GM12878 (cell line): Measurements from ENCODE around the gene SUOX. TPM values are rescaled to one million over a fixed set of nuclear protein-coding genes. Genes with fewer than 3 reads are reported as not detected.

Experiments used
- ATAC-seq: fragments of 200-7000 bp; cut with Tn5 transposase; 3 replicates; pipeline ENCODE4 v1.9.1; 2020; ENCODE audit warnings: mild to moderate bottlenecking, moderate library complexity
- BruUV-seq: library from RNA; stranded (reverse); fragments of 400-500 nt; replicated peaks from 2 replicates; lab custom pipeline; 2021; lab: Mats Ljungman, UMichigan
- CTCF ChIA-PET: fragments of 300-600 bp; sonication (Branson Sonifier 250); formaldehyde crosslinking; extraction: SDS; loops from one replicate; lab custom pipeline; 2021; ENCODE audit warnings: inconsistent platforms; lab: Yijun Ruan, JAX
- POLR2A ChIA-PET: fragments of 350-600 bp; formaldehyde crosslinking; extraction: SDS; loops from one replicate; lab custom pipeline; 2021; ENCODE audit warnings: inconsistent platforms; lab: Charles Lee
- RAD21 ChIA-PET: fragments of 300-600 bp; sonication (Branson Sonifier 250); formaldehyde crosslinking; loops from one replicate; lab custom pipeline; 2023; ENCODE audit warnings: antibody characterized with exemption; ENCODE audit not compliant: unreplicated experiment; lab: Charles Lee
- SMC1A ChIA-PET: fragments of 300-600 bp; sonication (Branson Sonifier 250); formaldehyde crosslinking; loops from one replicate; lab custom pipeline; 2023; ENCODE audit not compliant: unreplicated experiment, uncharacterized antibody; lab: Charles Lee
- DNase-seq: peaks from one replicate; pipeline ENCODE4 v3.0.0-alpha.2; 2011; ENCODE audit warnings: low read depth, low spot score
- FAIRE-seq: peaks from 3 replicates; lab custom pipeline; 2011; peaks lifted over from hg19 to GRCh38; lab: Jason Lieb, UNC
- H2AFZ ChIP-seq: 2 replicates; pipeline ENCODE4 v1.6.0; 2011; ENCODE audit warnings: low read depth, low read length, control low read depth; ENCODE audit not compliant: control insufficient read depth
- H3K27ac ChIP-seq: 2 replicates; pipeline ENCODE4 v1.5.1; 2011; ENCODE audit warnings: control low read depth; ENCODE audit not compliant: control insufficient read depth, insufficient read depth
- H3K27me3 ChIP-seq, 2 experiments: replicated peaks in 1 of 2; 2 replicates each; pipeline versions ENCODE4 v1.6.0 to v1.6.1; 2011; ENCODE audit warnings: low read length in 1 of 2; ENCODE audit not compliant: control insufficient read depth in 2 of 2, insufficient read depth in 2 of 2
- H3K36me3 ChIP-seq, 2 experiments: 2 replicates each; pipeline ENCODE4 v1.5.1; 2011; ENCODE audit warnings: low read length in 1 of 2; ENCODE audit not compliant: control insufficient read depth in 2 of 2, insufficient read depth in 2 of 2
- H3K4me1 ChIP-seq: 2 replicates; pipeline ENCODE4 v1.6.1; 2011; ENCODE audit warnings: mild to moderate bottlenecking, low read length, moderate library complexity, mixed read lengths; ENCODE audit not compliant: control insufficient read depth, insufficient read depth
- H3K4me2 ChIP-seq: 2 replicates; pipeline ENCODE4 v1.6.0; 2011; ENCODE audit warnings: control low read depth; ENCODE audit not compliant: control insufficient read depth, insufficient read depth
- H3K4me3 ChIP-seq: fragments of 200-600 bp; sonication (generic); 2 replicates; pipeline ENCODE4 v1.5.1; 2016
- H3K79me2 ChIP-seq: 2 replicates; pipeline ENCODE4 v1.6.0; 2011; ENCODE audit warnings: low read length; ENCODE audit not compliant: control insufficient read depth, insufficient read depth
- H3K9ac ChIP-seq: 2 replicates; pipeline ENCODE4 v1.8.0; 2011; ENCODE audit warnings: low read length, control low read depth, mixed read lengths; ENCODE audit not compliant: control insufficient read depth, insufficient read depth
- H3K9me3 ChIP-seq: replicated peaks from 3 replicates; pipeline ENCODE4 v1.5.1; 2011; ENCODE audit warnings: mild to moderate bottlenecking, low read length; ENCODE audit not compliant: control insufficient read depth, insufficient read depth
- H4K20me1 ChIP-seq: 2 replicates; pipeline ENCODE4 v1.6.0; 2011; ENCODE audit not compliant: control insufficient read depth, insufficient read depth
- PRDM15 ChIP-seq: fragments of 450-650 bp; formaldehyde crosslinking; IDR thresholded peaks from 2 replicates; pipeline ENCODE4 v1.4.0; 2020; ENCODE audit warnings: mild to moderate bottlenecking, moderate library complexity
- REST ChIP-seq: IDR thresholded peaks from 2 replicates; pipeline ENCODE4 v1.6.1; 2012; ENCODE audit warnings: mild to moderate bottlenecking, low read depth, low read length
- STAT3 ChIP-seq: IDR thresholded peaks from 2 replicates; pipeline ENCODE4 v1.6.1; 2011; ENCODE audit warnings: low read depth, low read length, improper control_type of control experiment
- TARDBP ChIP-seq: IDR thresholded peaks from 2 replicates; pipeline ENCODE4 v1.6.1; 2016; ENCODE audit warnings: borderline replicate concordance
- ZNF592 ChIP-seq: fragments of 450-650 bp; IDR thresholded peaks from 2 replicates; pipeline ENCODE4 v1.6.1; 2017; ENCODE audit warnings: mild to moderate bottlenecking, moderate library complexity
- WGBS: methylation state at CpG from one replicate; pipeline ENCODE4 v1.1.6; 2016; ENCODE audit warnings: low lambda C conversion rate; ENCODE audit not compliant: insufficient replicate concordance, insufficient coverage; ENCODE audit errors: missing lambda C conversion rate; 5-methylcytosine and 5-hydroxymethylcytosine counted together
- in situ Hi-C: fragments of 300-500 bp; cut with MboI; formaldehyde crosslinking; loops from 9 replicates; pipeline ENCODE4 v1.14.3; 2018; ENCODE audit warnings: mixed read lengths
- intact Hi-C: fragments of 100-400 bp; cut with micrococcal nuclease; formaldehyde crosslinking; loops from one replicate; pipeline ENCODE4 v1.14.2; 2022; ENCODE audit not compliant: unreplicated experiment
- polyA plus RNA-seq, 11 experiments: library from polyadenylated mRNA; depleted of rRNA in 4 of 11; unstranded in 6 of 11; stranded (reverse) in 5 of 11; fragments of >200 nt; fragmentation: Nextera tagmentation in 4 of 11; fragmentation: Illumina TruSeq in 1 of 11; extraction: Ambion mirVana in 4 of 11; extraction: Trizol in 1 of 11; gene quantifications; 1 replicate in 1 of 11; 2 replicates in 10 of 11; pipeline versions ENCODE4 v1.2.1 to v1.2.3, GENCODE V29; 2011 to 2016; ENCODE audit warnings: inconsistent platforms in 2 of 11, missing spikeins in 2 of 11, low read depth in 1 of 11
- total RNA-seq, 4 experiments: library from RNA; depleted of rRNA in 3 of 4; stranded (reverse); fragments of >200 nt in 3 of 4; fragmentation: Illumina TruSeq in 1 of 4; extraction: Trizol in 1 of 4; gene quantifications; 2 replicates each; pipeline versions ENCODE4 v1.2.1 to v1.2.3, GENCODE V29; 2013 to 2021

SUOX gene
- total and polyA plus RNA-seq, 10 of the 15 experiments (the other 5 are each of a cell fraction or from before 2014, with no cell fraction given), result 5.1 to 18.8 (median 13.4) TPM

- no peak overlapping the region for H3K4me2 ChIP-seq
- POLR2A ChIA-PET, result no interaction called here
- ATAC-seq (no peak), DNase-seq (no peak), FAIRE-seq (no peak)
- intact Hi-C loops (no loop called here), in situ Hi-C loops (no loop called here)
- no peak for TF ChIP-seq ZNF592
- TF ChIP-seq STAT3, result no peak
- no peak for TF ChIP-seq REST
- no peak for TF ChIP-seq PRDM15 (CRISPR knock-in tag)
- no peak for TF ChIP-seq TARDBP
- peaks cover 16% of the 10 kb centered on the region for H3K4me1 ChIP-seq
- H3K4me3 ChIP-seq, result no peak overlapping the region
- no peak overlapping the region for H2AFZ ChIP-seq
- H3K9me3 ChIP-seq, result no peaks in the 10 kb centered on the region
- RAD21 ChIA-PET, result no interaction called here
- H3K36me3 ChIP-seq, result peaks cover 0 to 12% of the 10 kb centered on the region in 2 experiments; a peak in 3 of 4 replicates
- H4K20me1 ChIP-seq, result no peaks in the 10 kb centered on the region
- no peak overlapping the region for H3K27ac ChIP-seq
- H3K9ac ChIP-seq, result no peak overlapping the region
- H3K79me2 ChIP-seq, result peaks cover 35% of the 10 kb centered on the region
- no TSS peak for BruUV-seq
- SMC1A ChIA-PET, result interaction anchor here (1.2 to 2.2 kb wide), 3 partner anchors 8 to 19 kb away, joined by 3 to 6 read pairs (median 3); partner anchors contain the start of gene SUOX
- CTCF ChIA-PET, result interaction anchor here (0.8 to 2.2 kb wide), 4 partner anchors 10 to 48 kb away, joined by 3 to 19 read pairs (median 3); partner anchors contain the start of gene SUOX
- 100% methylated on average over 7 of the region's 7 CpGs for WGBS
- H3K27me3 ChIP-seq, result no peaks in the 10 kb centered on the region
These were observed 18.7 kb upstream of the SUOX start for GRCh38 chr12:55978393-55978792.
